Cortex of kidney (tissue), 1 donor: ENCODE data around the gene DNASE1L2.

Experiments
- DNase-seq: peaks from one replicate; lab custom pipeline; 2025; lab: John Stamatoyannopoulos, UW

DNASE1L2 gene

GRCh38 chr16:2270588-2271470, 34.6 kb downstream of the DNASE1L2 start:
- no peak for DNase-seq

- no peak for DNase-seq
Measured at GRCh38 chr16:2271848-2272461, 35.7 kb downstream of the DNASE1L2 start.

- DNase-seq, result no peak
Measured at GRCh38 chr16:2273484-2273883, 37.2 kb downstream of the DNASE1L2 start.

GRCh38 chr16:2273931-2274330, 37.7 kb downstream of the DNASE1L2 start:
- DNase-seq, result no peak

- no peak for DNase-seq
Measured at GRCh38 chr16:2275476-2276367, 39.5 kb downstream of the DNASE1L2 start.

- DNase-seq, result no peak
Measured at GRCh38 chr16:2276368-2277195, 40.3 kb downstream of the DNASE1L2 start.

GRCh38 chr16:2277466-2278271, 41.4 kb downstream of the DNASE1L2 start:
- no peak for DNase-seq

GRCh38 chr16:2278272-2278608, 42.0 kb downstream of the DNASE1L2 start:
- DNase-seq, result no peak

- no peak for DNase-seq
Measured at GRCh38 chr16:2278956-2279800, 42.9 kb downstream of the DNASE1L2 start.

- DNase-seq, result no peak
Measured at GRCh38 chr16:2280461-2280860, 44.2 kb downstream of the DNASE1L2 start.

- DNase-seq, result no peak
Measured at GRCh38 chr16:2280981-2281542, 44.8 kb downstream of the DNASE1L2 start.

GRCh38 chr16:2282262-2282661, 46.0 kb downstream of the DNASE1L2 start:
- DNase-seq, result no peak

GRCh38 chr16:2282866-2283555, 46.8 kb downstream of the DNASE1L2 start:
- DNase-seq, result no peak

- no peak for DNase-seq
Measured at GRCh38 chr16:2284001-2284770, 47.9 kb downstream of the DNASE1L2 start.

- DNase-seq, result no peak
Measured at GRCh38 chr16:2284797-2285576, 48.7 kb downstream of the DNASE1L2 start.

GRCh38 chr16:2285731-2286191, 49.5 kb downstream of the DNASE1L2 start:
- DNase-seq, result no peak

GRCh38 chr16:2286550-2286949, 50.3 kb downstream of the DNASE1L2 start:
- no peak for DNase-seq
